Measurements from ENCODE around the gene PTCH2. TPM values are rescaled to one million over a fixed set of nuclear protein-coding genes. Genes with fewer than 3 reads are reported as not detected.

PTCH2 gene
- total and polyA plus RNA-seq, 2 of the 13 experiments (the other 11 are each of a cell fraction or from before 2014, with no cell fraction given), result 0.60 to 1.5 TPM

GRCh38 chr1:44842862-44843655, at the start of gene PTCH2 (continued):
- TF ChIP-seq CC2D1A (CRISPR knock-in tag; IDR thresholded peaks at IDR 0.05) (no peak), RFX1 (IDR thresholded peaks at IDR 0.05) (peak; percentile 56; the same call in 1 of the 2 replicates), NPAS2 (CRISPR knock-in tag; IDR thresholded peaks at IDR 0.05; ENCODE audit: borderline replicate concordance) (no peak), ZNF292 (CRISPR knock-in tag; IDR thresholded peaks at IDR 0.05; ENCODE audit: borderline replicate concordance, low read depth) (no peak), ZNF776 (CRISPR knock-in tag; IDR thresholded peaks at IDR 0.05) (no peak), ZBTB20 (CRISPR knock-in tag; IDR thresholded peaks at IDR 0.05; ENCODE audit: borderline replicate concordance, low read depth) (no peak), BORCS8-MEF2B (CRISPR knock-in tag; IDR thresholded peaks at IDR 0.05) (no peak), ZNF260 (CRISPR knock-in tag; IDR thresholded peaks at IDR 0.05; ENCODE audit: borderline replicate concordance, low read depth) (no peak), AHDC1 (CRISPR knock-in tag; IDR thresholded peaks at IDR 0.05; ENCODE audit: borderline replicate concordance) (no peak), ZNF136 (CRISPR knock-in tag; IDR thresholded peaks at IDR 0.05; ENCODE audit: low read depth) (no peak), PHF8 (CRISPR knock-in tag; IDR thresholded peaks at IDR 0.05) (peak; percentile 48; the same call in 1 of the 2 replicates), EEA1 (CRISPR knock-in tag; IDR thresholded peaks at IDR 0.05; ENCODE audit: borderline replicate concordance) (no peak), KLF12 (CRISPR knock-in tag; IDR thresholded peaks at IDR 0.05; ENCODE audit: borderline replicate concordance) (no peak), PHF21A (CRISPR knock-in tag; IDR thresholded peaks at IDR 0.05) (peak; percentile 47; the same call in 1 of the 2 replicates), HOXA7 (CRISPR knock-in tag; IDR thresholded peaks at IDR 0.05) (no peak), ZNF484 (CRISPR knock-in tag; IDR thresholded peaks at IDR 0.05; ENCODE audit: borderline replicate concordance, low read depth) (no peak), MEIS1 (CRISPR knock-in tag; IDR thresholded peaks at IDR 0.05; ENCODE audit: borderline replicate concordance) (no peak), REPIN1 (CRISPR knock-in tag; IDR thresholded peaks at IDR 0.05; ENCODE audit: borderline replicate concordance, low read depth) (no peak), PAWR (CRISPR knock-in tag; IDR thresholded peaks at IDR 0.05; ENCODE audit: borderline replicate concordance) (no peak), ZNF251 (CRISPR knock-in tag; IDR thresholded peaks at IDR 0.05) (no peak), ZNF740 (CRISPR knock-in tag; IDR thresholded peaks at IDR 0.05) (no peak)

All from HepG2 (cell line).